GM12864 (cell line): Measurements from ENCODE around the gene KCNQ1.

ENCODE experiments used
- DNase-seq: peaks from one replicate; pipeline ENCODE4 v3.0.0-alpha.2; 2011; ENCODE audit warnings: low read depth
- H3K4me3 ChIP-seq: 2 replicates; pipeline ENCODE4 v1.5.1; 2011; ENCODE audit warnings: mild to moderate bottlenecking, low read depth, low read length, control low read depth
- CTCF ChIP-seq: IDR thresholded peaks from 2 replicates; pipeline ENCODE4 v1.5.1; 2011; ENCODE audit warnings: low read depth, mild to moderate bottlenecking, moderate library complexity, low read length, control low read depth, inconsistent platforms; ENCODE audit errors: missing control alignments

Gene KCNQ1

DNA sequence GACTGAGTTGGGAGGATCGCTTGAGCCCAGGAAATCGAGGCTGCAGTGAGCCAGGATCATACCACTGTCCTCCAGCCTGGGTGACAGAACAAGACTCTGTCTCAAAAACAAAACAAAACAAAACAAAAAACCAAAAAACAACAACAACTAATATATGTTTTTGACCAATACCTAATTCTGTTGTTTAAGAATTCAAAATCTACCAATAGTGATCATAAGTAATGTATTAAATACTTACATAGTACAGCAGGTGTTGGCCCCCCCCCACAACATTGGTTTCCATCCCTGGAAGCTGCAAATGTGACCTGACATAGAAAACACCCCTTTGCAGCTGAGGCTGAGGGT, 74.7 kb downstream of the KCNQ1 start:
- no peak for DNase-seq
- no peak for TF ChIP-seq CTCF
- no peak overlapping the region for H3K4me3 ChIP-seq

DNA sequence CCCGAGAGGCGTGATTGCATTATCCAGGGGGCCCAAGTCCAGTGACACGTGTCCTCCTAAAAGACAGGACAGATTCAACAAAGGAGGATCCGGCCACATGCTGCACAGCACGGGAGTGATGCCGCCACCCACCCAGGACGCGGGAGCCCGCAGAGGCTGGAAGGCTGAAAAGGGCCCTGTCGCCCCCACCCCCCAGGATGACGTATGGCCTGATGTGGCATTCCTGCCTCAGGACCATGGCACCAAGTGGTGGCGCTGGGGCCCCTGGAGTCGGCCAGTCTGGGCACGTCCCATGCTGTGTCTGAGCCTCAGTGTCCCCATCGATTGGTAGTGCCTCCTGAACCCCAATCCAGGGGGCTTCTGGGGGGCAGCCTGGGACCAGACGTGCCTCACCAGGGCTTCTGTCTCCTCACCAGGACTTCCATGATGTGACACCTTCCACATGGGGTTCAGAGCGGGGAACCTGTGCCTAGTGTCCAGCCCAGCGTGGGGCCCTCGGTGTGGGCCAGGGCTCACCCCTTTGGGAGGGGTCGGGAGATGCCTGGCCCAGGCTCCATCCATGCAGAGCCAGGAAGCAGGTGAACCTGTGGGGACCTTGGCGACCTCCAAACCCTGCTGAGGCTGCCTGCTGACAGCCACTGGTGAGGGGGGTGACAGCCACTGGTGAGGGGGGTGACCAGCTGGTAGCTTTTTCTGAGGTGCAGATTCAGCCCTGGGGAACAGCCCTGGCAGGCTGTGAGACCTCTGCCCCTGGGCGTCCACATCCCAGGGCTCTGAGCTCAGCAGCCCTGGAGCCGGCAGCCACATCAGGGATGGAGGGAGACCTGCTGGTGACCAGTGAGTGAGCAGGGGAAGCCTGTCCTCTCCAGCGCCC, 75.3 kb downstream of the KCNQ1 start:
- no peak for TF ChIP-seq CTCF
- H3K4me3 ChIP-seq, result no peak overlapping the region
- DNase-seq, result no peak

DNA sequence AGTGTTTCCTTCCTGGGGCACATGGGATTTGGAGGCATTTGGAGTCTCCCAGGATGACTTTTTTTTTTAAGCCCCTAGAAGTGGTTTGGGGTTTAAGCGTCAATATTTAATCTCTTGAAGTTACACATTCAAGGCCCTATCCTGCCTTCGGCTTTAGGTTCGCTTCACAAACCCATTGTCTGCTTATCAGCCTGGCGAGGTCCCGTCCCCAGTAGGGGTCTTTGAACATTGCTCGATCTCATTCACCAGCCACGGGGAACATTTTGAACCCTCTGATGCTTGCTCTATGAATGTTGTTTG, 75.9 kb downstream of the KCNQ1 start:
- TF ChIP-seq CTCF, result no peak
- H3K4me3 ChIP-seq, result no peak overlapping the region
- no peak for DNase-seq

DNA sequence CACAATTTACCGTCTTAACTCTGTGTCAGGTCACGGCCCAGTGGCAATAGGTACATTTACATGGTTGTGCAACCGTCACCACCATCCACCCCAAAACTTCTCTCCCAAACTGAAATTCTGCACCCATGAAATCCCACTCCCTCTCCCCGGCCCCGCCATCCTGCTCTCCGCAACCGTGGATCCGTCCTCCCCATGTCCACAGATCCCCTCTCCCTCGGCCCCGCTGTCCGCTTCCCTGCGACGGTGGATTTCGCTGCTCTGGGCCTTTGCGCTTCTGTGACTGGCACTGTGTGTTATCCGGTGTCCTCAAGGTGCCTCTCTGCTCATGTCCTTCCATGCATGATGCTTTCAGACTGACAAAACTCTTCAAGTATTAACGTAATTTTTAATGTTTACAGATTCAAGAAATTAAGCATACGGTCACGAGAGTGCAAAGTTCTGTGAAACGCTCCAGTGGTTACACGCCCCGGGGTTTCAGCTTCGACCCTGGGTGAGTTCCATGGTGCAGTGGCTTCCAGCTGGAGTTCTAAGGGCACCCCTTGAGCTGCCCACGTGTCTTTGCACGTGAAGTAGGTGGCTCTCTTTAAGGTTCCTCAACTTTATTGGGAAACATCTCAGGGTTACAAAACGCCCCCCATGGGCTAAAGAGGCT, 76.4 kb downstream of the KCNQ1 start:
- H3K4me3 ChIP-seq, result no peak overlapping the region
- DNase-seq, result no peak
- no peak for TF ChIP-seq CTCF

GRCh38 chr11:2521733-2522630, 77.2 kb downstream of the KCNQ1 start:
- no peak for DNase-seq

More at GRCh38 chr11:2521733-2522630, 77.2 kb downstream of the KCNQ1 start:
- TF ChIP-seq CTCF, result no peak
- no peak overlapping the region for H3K4me3 ChIP-seq
